Activated CD4-positive, alpha-beta memory T cell treated with anti-CD3 and anti-CD28 coated beads, Interleukin-2, amount 10 ng/mL, durations not matched to agents 7 days and 5 days (primary cell): ENCODE results near the gene OR2A25. TPM values are rescaled to one million over a fixed set of nuclear protein-coding genes. Genes with fewer than 3 reads are reported as not detected.

ENCODE experiments used
- CTCF ChIA-PET: fragments of 350-600 bp; sonication (Branson Sonifier 250); formaldehyde crosslinking; loops from one replicate; lab custom pipeline; 2021; ENCODE audit warnings: antibody characterized with exemption, inconsistent platforms; lab: Charles Lee
- POLR2A ChIA-PET: fragments of 350-600 bp; sonication (Branson Sonifier 250); formaldehyde crosslinking; loops from one replicate; lab custom pipeline; 2021; ENCODE audit warnings: antibody characterized with exemption; lab: Charles Lee
- DNase-seq: peaks from one replicate; pipeline ENCODE4 v3.0.0-alpha.2; 2020
- H3K27ac Mint-ChIP-seq: one replicate; pipeline ENCODE4 v1.8.0; 2021; ENCODE audit warnings: mild to moderate bottlenecking, mixed read lengths
- H3K27me3 Mint-ChIP-seq: one replicate; pipeline ENCODE4 v1.8.0; 2021; ENCODE audit warnings: mixed read lengths
- H3K36me3 Mint-ChIP-seq: one replicate; pipeline ENCODE4 v1.8.0; 2021; ENCODE audit warnings: low read depth, mixed read lengths
- H3K4me1 Mint-ChIP-seq: one replicate; pipeline ENCODE4 v1.8.0; 2021; ENCODE audit warnings: mixed read lengths
- H3K4me3 Mint-ChIP-seq: one replicate; pipeline ENCODE4 v1.8.0; 2021; ENCODE audit warnings: mild to moderate bottlenecking, mixed read lengths
- H3K9me3 Mint-ChIP-seq: one replicate; pipeline ENCODE4 v1.8.0; 2021; ENCODE audit warnings: mixed read lengths
- total RNA-seq, 2 experiments: library from RNA; stranded (reverse); gene quantifications; one replicate each; pipeline ENCODE4 v1.2.3, GENCODE V29; 2021

Gene OR2A25
- total RNA-seq, 2 experiments from 2014 or later, result not detected

- ChIA-PET CTCF (no interaction called here), POLR2A (no interaction called here)
- no peaks in the 10 kb centered on the region for H3K36me3 Mint-ChIP-seq
- H3K4me1 Mint-ChIP-seq, result no peaks in the 10 kb centered on the region
- H3K27me3 Mint-ChIP-seq, result peaks cover 3% of the 10 kb centered on the region
- H3K4me3 Mint-ChIP-seq, result no peak overlapping the region
- no peak overlapping the region for H3K27ac Mint-ChIP-seq
- DNase-seq, result no peak
- H3K9me3 Mint-ChIP-seq, result no peaks in the 10 kb centered on the region
Observed at GRCh38 chr7:144098776-144099175, 29.2 kb downstream of the OR2A25 start.

DNA sequence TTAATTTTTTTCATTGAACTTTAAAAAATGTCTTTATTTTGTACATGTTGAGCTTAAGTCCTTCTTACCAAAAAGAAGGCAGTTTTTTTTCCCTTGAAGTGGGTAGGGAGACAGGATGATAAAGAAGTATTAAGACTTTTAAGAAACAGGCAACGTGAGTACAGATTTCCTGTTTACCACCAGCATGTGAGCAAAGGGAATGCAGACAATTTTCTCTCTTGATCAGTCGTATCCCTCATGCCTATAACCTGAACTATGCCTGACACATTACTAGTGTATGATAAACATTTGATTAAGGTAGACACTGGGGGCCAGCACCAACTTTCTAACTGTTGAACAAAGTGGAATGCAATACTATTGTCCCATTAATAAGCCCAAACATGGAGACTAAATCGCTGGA is 31.0 kb downstream of the OR2A25 start:
- Mint-ChIP-seq H3K27me3 (peaks cover 4% of the 10 kb centered on the region), H3K4me1 (no peaks in the 10 kb centered on the region), H3K27ac (no peak overlapping the region), H3K9me3 (no peaks in the 10 kb centered on the region), H3K36me3 (no peaks in the 10 kb centered on the region), H3K4me3 (no peak overlapping the region)
- DNase-seq, result no peak
- POLR2A ChIA-PET, result no interaction called here
- CTCF ChIA-PET, result no interaction called here

GRCh38 chr7:144102041-144102440 is 32.4 kb downstream of the OR2A25 start:
- ChIA-PET POLR2A (no interaction called here), CTCF (no interaction called here)
- Mint-ChIP-seq H3K27me3 (peaks cover 7% of the 10 kb centered on the region), H3K4me1 (no peaks in the 10 kb centered on the region), H3K9me3 (no peaks in the 10 kb centered on the region), H3K36me3 (no peaks in the 10 kb centered on the region), H3K4me3 (no peak overlapping the region), H3K27ac (no peak overlapping the region)
- DNase-seq, result no peak

GRCh38 chr7:144105211-144105610 is 35.6 kb downstream of the OR2A25 start:
- H3K27me3 Mint-ChIP-seq, result peaks cover 7% of the 10 kb centered on the region
- no peak overlapping the region for H3K4me3 Mint-ChIP-seq
- CTCF ChIA-PET, result no interaction called here
- no peaks in the 10 kb centered on the region for H3K9me3 Mint-ChIP-seq
- H3K36me3 Mint-ChIP-seq, result no peaks in the 10 kb centered on the region
- H3K27ac Mint-ChIP-seq, result no peak overlapping the region
- DNase-seq, result no peak
- POLR2A ChIA-PET, result no interaction called here
- no peaks in the 10 kb centered on the region for H3K4me1 Mint-ChIP-seq

DNA sequence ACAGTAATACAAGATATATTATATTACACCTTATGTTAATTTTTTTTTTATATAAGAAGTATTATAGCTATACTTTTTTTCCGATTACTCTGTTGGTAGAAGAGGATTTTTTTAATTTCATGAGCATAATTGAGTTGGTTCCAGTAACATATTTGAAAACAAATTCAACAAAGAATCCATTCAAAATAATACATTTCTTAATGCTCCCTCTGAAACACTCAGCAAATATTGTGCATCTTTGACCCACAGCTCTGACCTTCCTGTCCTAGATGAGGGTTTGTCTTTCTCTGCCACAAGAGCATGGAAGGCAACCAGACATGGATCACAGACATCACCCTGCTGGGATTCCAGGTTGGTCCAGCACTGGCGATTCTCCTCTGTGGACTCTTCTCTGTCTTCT is 39.7 kb downstream of the OR2A25 start, which contains the start of gene OR2A2:
OR2A2 (plus strand) TSS at position 301 of the 400 bp plus-strand sequence; CDS start at position 301, 0 bp downstream.
- H3K4me1 Mint-ChIP-seq, result no peaks in the 10 kb centered on the region
- no peak within 1 kb of the TSS for H3K27ac Mint-ChIP-seq
- no peak for DNase-seq
- peaks cover 6% of the 10 kb centered on the region for H3K27me3 Mint-ChIP-seq
- ChIA-PET POLR2A (no interaction called here), CTCF (interaction anchor here (1.2 kb wide), 1 partner anchor 19 kb away, joined by 3 read pairs; no protein-coding TSS in a partner anchor)
- no peaks in the 10 kb centered on the region for H3K9me3 Mint-ChIP-seq
- H3K4me3 Mint-ChIP-seq, result no peak within 1 kb of the TSS
- no peaks in the 10 kb centered on the region for H3K36me3 Mint-ChIP-seq

- H3K27me3 Mint-ChIP-seq, result peaks cover 6% of the 10 kb centered on the region
- no peaks in the 10 kb centered on the region for H3K36me3 Mint-ChIP-seq
- POLR2A ChIA-PET, result no interaction called here
- no peak overlapping the region for H3K4me3 Mint-ChIP-seq
- H3K4me1 Mint-ChIP-seq, result no peaks in the 10 kb centered on the region
- no peak for DNase-seq
- CTCF ChIA-PET, result no interaction called here
- H3K9me3 Mint-ChIP-seq, result no peaks in the 10 kb centered on the region
- H3K27ac Mint-ChIP-seq, result no peak overlapping the region
Observed at GRCh38 chr7:144110272-144110671, 40.7 kb downstream of the OR2A25 start.

- CTCF ChIA-PET, result interaction anchor here (2.1 kb wide), 1 partner anchor 14 kb away, joined by 10 read pairs; no protein-coding TSS in a partner anchor
- no peak overlapping the region for H3K27ac Mint-ChIP-seq
- H3K36me3 Mint-ChIP-seq, result no peaks in the 10 kb centered on the region
- no peaks in the 10 kb centered on the region for H3K9me3 Mint-ChIP-seq
- H3K4me3 Mint-ChIP-seq, result no peak overlapping the region
- peaks cover 6% of the 10 kb centered on the region for H3K27me3 Mint-ChIP-seq
- no peaks in the 10 kb centered on the region for H3K4me1 Mint-ChIP-seq
- no peak for DNase-seq
- POLR2A ChIA-PET, result no interaction called here
Observed at GRCh38 chr7:144113651-144114050, 44.0 kb downstream of the OR2A25 start.

DNA sequence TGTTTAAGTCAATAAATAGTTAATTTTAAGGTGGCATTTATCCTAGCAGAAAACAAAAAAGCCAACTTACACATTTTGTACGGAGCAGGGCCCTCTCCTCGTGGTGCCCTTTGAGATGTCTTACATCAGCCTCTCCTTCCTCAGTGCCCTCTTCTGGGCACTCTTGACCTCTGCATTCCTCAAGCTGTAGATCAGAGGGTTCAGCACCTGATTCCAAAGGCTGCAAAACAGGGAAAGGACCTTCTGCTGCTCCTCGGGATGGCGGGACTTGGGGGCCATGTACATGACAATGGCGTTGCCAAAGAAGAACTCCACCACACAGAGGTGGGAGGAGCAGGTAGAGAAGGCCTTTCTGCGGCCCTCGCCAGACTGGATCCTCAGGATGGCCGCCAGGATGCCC is 48.7 kb downstream of the OR2A25 start:
- H3K4me1 Mint-ChIP-seq, result no peaks in the 10 kb centered on the region
- no peak overlapping the region for H3K4me3 Mint-ChIP-seq
- peaks cover 7% of the 10 kb centered on the region for H3K27me3 Mint-ChIP-seq
- ChIA-PET POLR2A (no interaction called here), CTCF (no interaction called here)
- no peak for DNase-seq
- no peak overlapping the region for H3K27ac Mint-ChIP-seq
- no peaks in the 10 kb centered on the region for H3K36me3 Mint-ChIP-seq
- H3K9me3 Mint-ChIP-seq, result no peaks in the 10 kb centered on the region

DNA sequence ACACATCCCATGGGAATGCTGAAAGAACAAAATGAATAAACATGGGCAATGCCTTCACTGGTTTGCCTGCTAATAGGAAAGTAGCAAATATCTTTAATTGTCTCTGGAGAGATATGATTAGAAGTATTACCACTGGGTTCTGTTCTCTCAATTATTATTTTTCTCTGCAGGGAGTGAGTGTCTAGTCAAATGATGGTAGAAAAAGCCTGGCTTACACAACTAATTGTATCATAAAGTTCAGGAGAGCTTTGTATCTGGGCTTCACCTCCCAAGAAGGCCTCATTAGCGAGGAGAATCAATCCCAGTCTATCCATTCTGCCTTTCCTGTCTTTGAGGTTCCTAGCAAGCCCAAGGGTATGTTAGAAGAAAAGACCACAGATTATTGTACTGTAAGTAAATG is 53.3 kb downstream of the OR2A25 start, which contains the start of gene OR2A14:
OR2A14 (plus strand) TSS at position 301 of the 400 bp plus-strand sequence. CDS start 5,937 bp downstream, outside the sequence.
- no peak for DNase-seq
- Mint-ChIP-seq H3K36me3 (no peaks in the 10 kb centered on the region), H3K4me1 (no peaks in the 10 kb centered on the region), H3K27me3 (peaks cover 4% of the 10 kb centered on the region), H3K4me3 (no peak within 1 kb of the TSS), H3K27ac (no peak within 1 kb of the TSS), H3K9me3 (no peaks in the 10 kb centered on the region)
- CTCF ChIA-PET, result interaction anchor here (1.5 kb wide), 1 partner anchor 59 kb away, joined by 4 read pairs; no protein-coding TSS in a partner anchor
- POLR2A ChIA-PET, result no interaction called here

Other genes with a start within 250 kb of the OR2A25 start
- gene TCAF1, start 167.6 kb upstream of the OR2A25 start, total RNA-seq, result 10 to 100 TPM; 24.7 to 25.2 TPM
- not detected for gene OR2F2, start 134.6 kb upstream of the OR2A25 start, total RNA-seq
- gene OR2F1, start 115.0 kb upstream of the OR2A25 start, total RNA-seq, result not detected
- not detected for gene OR6B1, start 69.5 kb upstream of the OR2A25 start, total RNA-seq
- not detected for gene OR2A5, start 20.9 kb upstream of the OR2A25 start, total RNA-seq
- gene OR2A12, start 16.5 kb downstream of the OR2A25 start, total RNA-seq, result not detected
- not detected for gene OR2A2, start 39.8 kb downstream of the OR2A25 start, total RNA-seq
- gene OR2A14, start 53.4 kb downstream of the OR2A25 start, total RNA-seq, result not detected
- gene CTAGE4, start 113.7 kb downstream of the OR2A25 start, total RNA-seq, result 1 to 10 TPM; 3.4 to 5.3 TPM
- gene ARHGEF35, start 126.0 kb downstream of the OR2A25 start, total RNA-seq, result 1 to 10 TPM; 6.0 to 6.2 TPM
- not detected for gene OR2A42, start 169.8 kb downstream of the OR2A25 start, total RNA-seq
- 1 to 10 TPM; 3.0 to 3.2 TPM for gene OR2A7, start 195.0 kb downstream of the OR2A25 start, total RNA-seq
- 1 to 10 TPM in 1 of 2 experiments, not detected in 1; 1.4 TPM for gene CTAGE8, start 199.5 kb downstream of the OR2A25 start, total RNA-seq
- gene OR2A1, start 242.6 kb downstream of the OR2A25 start, total RNA-seq, result under 1 TPM in 1 of 2 experiments, not detected in 1; 0.05 TPM